WTC11 (cell line): ENCODE data around the gene EHBP1. TPM values are rescaled to one million over a fixed set of nuclear protein-coding genes. Genes with fewer than 3 reads are reported as not detected.

ENCODE experiments used
- ATAC-seq: fragments of 200-7000 bp; cut with Tn5 transposase; 2 replicates; pipeline ENCODE4 v1.10.0; 2021; ENCODE audit warnings: mild to moderate bottlenecking, moderate library complexity
- CTCF ChIA-PET: fragments of 300-600 bp; sonication (Branson Sonifier 250); formaldehyde crosslinking; loops from one replicate; lab custom pipeline; 2021; ENCODE audit warnings: antibody characterized with exemption; lab: Charles Lee
- POLR2A ChIA-PET: fragments of 350-600 bp; sonication (Branson Sonifier 250); formaldehyde crosslinking; loops from one replicate; lab custom pipeline; 2021; ENCODE audit warnings: antibody characterized with exemption; lab: Charles Lee
- DNase-seq: peaks from one replicate; pipeline ENCODE4 v3.0.0; 2021; ENCODE audit warnings: low spot score
- H3K27ac Mint-ChIP-seq: 2 replicates; pipeline ENCODE4 v1.8.0; 2021; ENCODE audit warnings: mixed read lengths
- H3K27me3 Mint-ChIP-seq: 2 replicates; pipeline ENCODE4 v1.8.0; 2021; ENCODE audit warnings: low read depth, mild to moderate bottlenecking, moderate library complexity, mixed read lengths
- H3K36me3 Mint-ChIP-seq: 2 replicates; pipeline ENCODE4 v1.8.0; 2021; ENCODE audit warnings: mixed read lengths
- H3K4me1 Mint-ChIP-seq: 2 replicates; pipeline ENCODE4 v1.8.0; 2022; ENCODE audit warnings: mixed read lengths
- H3K4me3 Mint-ChIP-seq: 2 replicates; pipeline ENCODE4 v1.8.0; 2021; ENCODE audit warnings: mild to moderate bottlenecking, moderate library complexity, mixed read lengths
- H3K9me3 Mint-ChIP-seq: 2 replicates; pipeline ENCODE4 v1.8.0; 2021; ENCODE audit warnings: mixed read lengths
- ATF1 ChIP-seq: sonication (generic); formaldehyde crosslinking; IDR thresholded peaks from 2 replicates; pipeline ENCODE4 v1.8.1; 2023; ENCODE audit warnings: mild to moderate bottlenecking, moderate library complexity, missing genetic modification reagents
- CBFB ChIP-seq: sonication (generic); formaldehyde crosslinking; IDR thresholded peaks from 2 replicates; pipeline ENCODE4 v1.8.1; 2022; ENCODE audit warnings: mild to moderate bottlenecking, low read depth, missing genetic modification reagents
- ETV6 ChIP-seq: sonication (generic); formaldehyde crosslinking; IDR thresholded peaks from 2 replicates; pipeline ENCODE4 v1.8.1; 2022; ENCODE audit warnings: mild to moderate bottlenecking, missing genetic modification reagents
- FOXK1 ChIP-seq: sonication (generic); formaldehyde crosslinking; IDR thresholded peaks from 2 replicates; pipeline ENCODE4 v1.8.0; 2022; ENCODE audit warnings: mild to moderate bottlenecking, moderate library complexity, missing genetic modification reagents
- IRF2 ChIP-seq: sonication (generic); formaldehyde crosslinking; IDR thresholded peaks from 2 replicates; pipeline ENCODE4 v1.8.0; 2022; ENCODE audit warnings: low read depth, missing genetic modification reagents, borderline replicate concordance
- SMAD4 ChIP-seq: sonication (generic); formaldehyde crosslinking; IDR thresholded peaks from 2 replicates; pipeline ENCODE4 v1.8.0; 2022; ENCODE audit warnings: mild to moderate bottlenecking, missing genetic modification reagents
- SOX15 ChIP-seq: fragments of 250-450 bp; sonication (Bioruptor Pico); IDR thresholded peaks from 2 replicates; pipeline ENCODE4 v1.9.0; 2021; ENCODE audit warnings: mild to moderate bottlenecking
- ZNF138 ChIP-seq: sonication (generic); formaldehyde crosslinking; conservative IDR thresholded peaks from 2 replicates; pipeline ENCODE4 v1.8.1; 2022; ENCODE audit warnings: mild to moderate bottlenecking, moderate library complexity, missing genetic modification reagents
- total RNA-seq: library from RNA; stranded (reverse); gene quantifications from 3 replicates; pipeline ENCODE4 v1.2.3, GENCODE V29; 2021
- TF ChIP-seq, protein P1 (sequence below): sonication (generic); formaldehyde crosslinking; IDR thresholded peaks from 2 replicates; pipeline ENCODE4 v1.8.0; 2022; ENCODE audit warnings: mild to moderate bottlenecking, missing genetic modification reagents
- TF ChIP-seq, protein P2 (sequence below): sonication (generic); formaldehyde crosslinking; IDR thresholded peaks from 2 replicates; pipeline ENCODE4 v1.8.1; 2022; ENCODE audit warnings: low read depth, missing genetic modification reagents, borderline replicate concordance
- TF ChIP-seq, protein P3 (sequence below): fragments of 250-450 bp; sonication (Bioruptor Pico); IDR thresholded peaks from 2 replicates; pipeline ENCODE4 v1.9.0; 2021; ENCODE audit warnings: mild to moderate bottlenecking
- TF ChIP-seq, protein P4 (sequence below): sonication (generic); formaldehyde crosslinking; IDR thresholded peaks from 2 replicates; pipeline ENCODE4 v1.8.0; 2022; ENCODE audit warnings: mild to moderate bottlenecking, missing genetic modification reagents
- TF ChIP-seq, protein P5 (sequence below): sonication (generic); formaldehyde crosslinking; IDR thresholded peaks from 2 replicates; pipeline ENCODE4 v1.8.1; 2023; ENCODE audit warnings: mild to moderate bottlenecking, missing genetic modification reagents, borderline replicate concordance
- TF ChIP-seq, protein P6 (sequence below): sonication (generic); formaldehyde crosslinking; conservative IDR thresholded peaks from 2 replicates; pipeline ENCODE4 v1.8.1; 2022; ENCODE audit warnings: mild to moderate bottlenecking, missing genetic modification reagents
- TF ChIP-seq, protein P7 (sequence below): fragments of 250-450 bp; sonication (Bioruptor Pico); IDR thresholded peaks from 2 replicates; pipeline ENCODE4 v1.9.0; 2021; ENCODE audit warnings: mild to moderate bottlenecking

EHBP1 gene
- total RNA-seq, 1 experiment from 2014 or later, result 36.4 TPM

DNA sequence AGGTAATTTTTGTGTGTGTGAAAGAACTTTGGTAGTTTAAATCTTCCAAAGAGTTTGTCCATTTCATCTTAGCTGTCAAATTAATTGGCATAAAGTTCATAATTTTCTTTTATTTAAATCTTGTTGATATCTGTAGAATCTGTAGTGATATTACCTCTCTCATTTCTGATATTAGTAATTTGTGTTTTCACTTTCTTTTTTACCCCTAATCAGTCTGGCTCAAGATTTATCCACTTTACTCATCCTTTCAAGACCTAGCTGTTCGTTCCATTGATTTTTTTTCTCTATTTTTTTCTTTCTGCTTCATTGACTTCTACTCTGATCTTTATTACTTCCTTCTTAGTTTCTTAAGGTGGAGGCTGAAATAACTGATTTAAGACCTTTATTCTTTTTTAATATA, 202.6 kb downstream of the EHBP1 start (continued):
- TF ChIP-seq, protein P1, sequence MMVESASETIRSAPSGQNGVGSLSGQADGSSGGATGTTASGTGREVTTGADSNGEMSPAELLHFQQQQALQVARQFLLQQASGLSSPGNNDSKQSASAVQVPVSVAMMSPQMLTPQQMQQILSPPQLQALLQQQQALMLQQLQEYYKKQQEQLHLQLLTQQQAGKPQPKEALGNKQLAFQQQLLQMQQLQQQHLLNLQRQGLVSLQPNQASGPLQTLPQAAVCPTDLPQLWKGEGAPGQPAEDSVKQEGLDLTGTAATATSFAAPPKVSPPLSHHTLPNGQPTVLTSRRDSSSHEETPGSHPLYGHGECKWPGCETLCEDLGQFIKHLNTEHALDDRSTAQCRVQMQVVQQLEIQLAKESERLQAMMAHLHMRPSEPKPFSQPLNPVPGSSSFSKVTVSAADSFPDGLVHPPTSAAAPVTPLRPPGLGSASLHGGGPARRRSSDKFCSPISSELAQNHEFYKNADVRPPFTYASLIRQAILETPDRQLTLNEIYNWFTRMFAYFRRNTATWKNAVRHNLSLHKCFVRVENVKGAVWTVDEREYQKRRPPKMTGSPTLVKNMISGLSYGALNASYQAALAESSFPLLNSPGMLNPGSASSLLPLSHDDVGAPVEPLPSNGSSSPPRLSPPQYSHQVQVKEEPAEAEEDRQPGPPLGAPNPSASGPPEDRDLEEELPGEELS (CRISPR knock-in tag), result no peak
- TF ChIP-seq FOXK1 (CRISPR knock-in tag), result no peak
- TF ChIP-seq ZNF138, result no peak
- TF ChIP-seq CBFB (CRISPR knock-in tag), result no peak
- TF ChIP-seq ETV6 (CRISPR knock-in tag), result no peak
- TF ChIP-seq, protein P2, sequence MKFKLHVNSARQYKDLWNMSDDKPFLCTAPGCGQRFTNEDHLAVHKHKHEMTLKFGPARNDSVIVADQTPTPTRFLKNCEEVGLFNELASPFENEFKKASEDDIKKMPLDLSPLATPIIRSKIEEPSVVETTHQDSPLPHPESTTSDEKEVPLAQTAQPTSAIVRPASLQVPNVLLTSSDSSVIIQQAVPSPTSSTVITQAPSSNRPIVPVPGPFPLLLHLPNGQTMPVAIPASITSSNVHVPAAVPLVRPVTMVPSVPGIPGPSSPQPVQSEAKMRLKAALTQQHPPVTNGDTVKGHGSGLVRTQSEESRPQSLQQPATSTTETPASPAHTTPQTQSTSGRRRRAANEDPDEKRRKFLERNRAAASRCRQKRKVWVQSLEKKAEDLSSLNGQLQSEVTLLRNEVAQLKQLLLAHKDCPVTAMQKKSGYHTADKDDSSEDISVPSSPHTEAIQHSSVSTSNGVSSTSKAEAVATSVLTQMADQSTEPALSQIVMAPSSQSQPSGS, result no peak
- TF ChIP-seq, protein P3, sequence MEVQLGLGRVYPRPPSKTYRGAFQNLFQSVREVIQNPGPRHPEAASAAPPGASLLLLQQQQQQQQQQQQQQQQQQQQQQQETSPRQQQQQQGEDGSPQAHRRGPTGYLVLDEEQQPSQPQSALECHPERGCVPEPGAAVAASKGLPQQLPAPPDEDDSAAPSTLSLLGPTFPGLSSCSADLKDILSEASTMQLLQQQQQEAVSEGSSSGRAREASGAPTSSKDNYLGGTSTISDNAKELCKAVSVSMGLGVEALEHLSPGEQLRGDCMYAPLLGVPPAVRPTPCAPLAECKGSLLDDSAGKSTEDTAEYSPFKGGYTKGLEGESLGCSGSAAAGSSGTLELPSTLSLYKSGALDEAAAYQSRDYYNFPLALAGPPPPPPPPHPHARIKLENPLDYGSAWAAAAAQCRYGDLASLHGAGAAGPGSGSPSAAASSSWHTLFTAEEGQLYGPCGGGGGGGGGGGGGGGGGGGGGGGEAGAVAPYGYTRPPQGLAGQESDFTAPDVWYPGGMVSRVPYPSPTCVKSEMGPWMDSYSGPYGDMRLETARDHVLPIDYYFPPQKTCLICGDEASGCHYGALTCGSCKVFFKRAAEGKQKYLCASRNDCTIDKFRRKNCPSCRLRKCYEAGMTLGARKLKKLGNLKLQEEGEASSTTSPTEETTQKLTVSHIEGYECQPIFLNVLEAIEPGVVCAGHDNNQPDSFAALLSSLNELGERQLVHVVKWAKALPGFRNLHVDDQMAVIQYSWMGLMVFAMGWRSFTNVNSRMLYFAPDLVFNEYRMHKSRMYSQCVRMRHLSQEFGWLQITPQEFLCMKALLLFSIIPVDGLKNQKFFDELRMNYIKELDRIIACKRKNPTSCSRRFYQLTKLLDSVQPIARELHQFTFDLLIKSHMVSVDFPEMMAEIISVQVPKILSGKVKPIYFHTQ (CRISPR knock-in tag), result no peak
- TF ChIP-seq ATF1 (CRISPR knock-in tag), result no peak

DNA sequence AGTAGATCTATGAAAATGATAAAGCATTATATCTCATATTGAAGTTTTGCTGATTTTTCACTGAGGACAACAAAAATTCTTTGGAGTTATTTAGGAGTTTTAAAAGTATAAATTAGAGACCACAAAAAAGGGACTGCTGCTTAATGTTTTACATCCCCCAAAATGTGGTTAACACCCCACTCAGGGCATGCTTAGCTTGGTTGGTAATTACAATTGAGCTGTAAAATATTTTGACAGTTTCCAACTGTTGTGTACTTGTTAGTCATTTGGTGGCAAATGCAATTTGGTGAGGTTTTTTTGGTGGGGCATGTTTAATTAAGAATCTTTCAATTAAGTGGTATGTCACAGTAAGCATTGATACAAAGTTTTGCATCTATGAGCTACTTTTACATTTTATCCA, 207.8 kb downstream of the EHBP1 start:
- H3K36me3 Mint-ChIP-seq, result no peaks in the 10 kb centered on the region

More for the DNA sequence above, 207.8 kb downstream of the EHBP1 start:
- Mint-ChIP-seq H3K27me3 (no peaks in the 10 kb centered on the region), H3K9me3 (no peaks in the 10 kb centered on the region), H3K4me1 (no peaks in the 10 kb centered on the region), H3K27ac (no peak overlapping the region), H3K4me3 (no peak overlapping the region)
- POLR2A ChIA-PET, result no interaction called here
- DNase-seq (no peak), ATAC-seq (no peak)
- TF ChIP-seq, protein P4, sequence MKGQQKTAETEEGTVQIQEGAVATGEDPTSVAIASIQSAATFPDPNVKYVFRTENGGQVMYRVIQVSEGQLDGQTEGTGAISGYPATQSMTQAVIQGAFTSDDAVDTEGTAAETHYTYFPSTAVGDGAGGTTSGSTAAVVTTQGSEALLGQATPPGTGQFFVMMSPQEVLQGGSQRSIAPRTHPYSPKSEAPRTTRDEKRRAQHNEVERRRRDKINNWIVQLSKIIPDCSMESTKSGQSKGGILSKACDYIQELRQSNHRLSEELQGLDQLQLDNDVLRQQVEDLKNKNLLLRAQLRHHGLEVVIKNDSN, result no peak
- TF ChIP-seq SMAD4, result no peak
- TF ChIP-seq, protein P5, sequence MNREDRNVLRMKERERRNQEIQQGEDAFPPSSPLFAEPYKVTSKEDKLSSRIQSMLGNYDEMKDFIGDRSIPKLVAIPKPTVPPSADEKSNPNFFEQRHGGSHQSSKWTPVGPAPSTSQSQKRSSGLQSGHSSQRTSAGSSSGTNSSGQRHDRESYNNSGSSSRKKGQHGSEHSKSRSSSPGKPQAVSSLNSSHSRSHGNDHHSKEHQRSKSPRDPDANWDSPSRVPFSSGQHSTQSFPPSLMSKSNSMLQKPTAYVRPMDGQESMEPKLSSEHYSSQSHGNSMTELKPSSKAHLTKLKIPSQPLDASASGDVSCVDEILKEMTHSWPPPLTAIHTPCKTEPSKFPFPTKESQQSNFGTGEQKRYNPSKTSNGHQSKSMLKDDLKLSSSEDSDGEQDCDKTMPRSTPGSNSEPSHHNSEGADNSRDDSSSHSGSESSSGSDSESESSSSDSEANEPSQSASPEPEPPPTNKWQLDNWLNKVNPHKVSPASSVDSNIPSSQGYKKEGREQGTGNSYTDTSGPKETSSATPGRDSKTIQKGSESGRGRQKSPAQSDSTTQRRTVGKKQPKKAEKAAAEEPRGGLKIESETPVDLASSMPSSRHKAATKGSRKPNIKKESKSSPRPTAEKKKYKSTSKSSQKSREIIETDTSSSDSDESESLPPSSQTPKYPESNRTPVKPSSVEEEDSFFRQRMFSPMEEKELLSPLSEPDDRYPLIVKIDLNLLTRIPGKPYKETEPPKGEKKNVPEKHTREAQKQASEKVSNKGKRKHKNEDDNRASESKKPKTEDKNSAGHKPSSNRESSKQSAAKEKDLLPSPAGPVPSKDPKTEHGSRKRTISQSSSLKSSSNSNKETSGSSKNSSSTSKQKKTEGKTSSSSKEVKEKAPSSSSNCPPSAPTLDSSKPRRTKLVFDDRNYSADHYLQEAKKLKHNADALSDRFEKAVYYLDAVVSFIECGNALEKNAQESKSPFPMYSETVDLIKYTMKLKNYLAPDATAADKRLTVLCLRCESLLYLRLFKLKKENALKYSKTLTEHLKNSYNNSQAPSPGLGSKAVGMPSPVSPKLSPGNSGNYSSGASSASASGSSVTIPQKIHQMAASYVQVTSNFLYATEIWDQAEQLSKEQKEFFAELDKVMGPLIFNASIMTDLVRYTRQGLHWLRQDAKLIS, result no peak
- TF ChIP-seq, protein P1 (CRISPR knock-in tag), result no peak
- TF ChIP-seq, protein P3 (CRISPR knock-in tag), result no peak
- no peak for TF ChIP-seq SOX15
- TF ChIP-seq, protein P6, sequence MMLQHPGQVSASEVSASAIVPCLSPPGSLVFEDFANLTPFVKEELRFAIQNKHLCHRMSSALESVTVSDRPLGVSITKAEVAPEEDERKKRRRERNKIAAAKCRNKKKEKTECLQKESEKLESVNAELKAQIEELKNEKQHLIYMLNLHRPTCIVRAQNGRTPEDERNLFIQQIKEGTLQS (CRISPR knock-in tag), result no peak
- no peak for TF ChIP-seq IRF2
- TF ChIP-seq, protein P7, sequence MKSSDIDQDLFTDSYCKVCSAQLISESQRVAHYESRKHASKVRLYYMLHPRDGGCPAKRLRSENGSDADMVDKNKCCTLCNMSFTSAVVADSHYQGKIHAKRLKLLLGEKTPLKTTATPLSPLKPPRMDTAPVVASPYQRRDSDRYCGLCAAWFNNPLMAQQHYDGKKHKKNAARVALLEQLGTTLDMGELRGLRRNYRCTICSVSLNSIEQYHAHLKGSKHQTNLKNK, result no peak
- CTCF ChIA-PET, result no interaction called here
